Measurements from ENCODE around the gene CD164L2.

The CD164L2 gene

DNA sequence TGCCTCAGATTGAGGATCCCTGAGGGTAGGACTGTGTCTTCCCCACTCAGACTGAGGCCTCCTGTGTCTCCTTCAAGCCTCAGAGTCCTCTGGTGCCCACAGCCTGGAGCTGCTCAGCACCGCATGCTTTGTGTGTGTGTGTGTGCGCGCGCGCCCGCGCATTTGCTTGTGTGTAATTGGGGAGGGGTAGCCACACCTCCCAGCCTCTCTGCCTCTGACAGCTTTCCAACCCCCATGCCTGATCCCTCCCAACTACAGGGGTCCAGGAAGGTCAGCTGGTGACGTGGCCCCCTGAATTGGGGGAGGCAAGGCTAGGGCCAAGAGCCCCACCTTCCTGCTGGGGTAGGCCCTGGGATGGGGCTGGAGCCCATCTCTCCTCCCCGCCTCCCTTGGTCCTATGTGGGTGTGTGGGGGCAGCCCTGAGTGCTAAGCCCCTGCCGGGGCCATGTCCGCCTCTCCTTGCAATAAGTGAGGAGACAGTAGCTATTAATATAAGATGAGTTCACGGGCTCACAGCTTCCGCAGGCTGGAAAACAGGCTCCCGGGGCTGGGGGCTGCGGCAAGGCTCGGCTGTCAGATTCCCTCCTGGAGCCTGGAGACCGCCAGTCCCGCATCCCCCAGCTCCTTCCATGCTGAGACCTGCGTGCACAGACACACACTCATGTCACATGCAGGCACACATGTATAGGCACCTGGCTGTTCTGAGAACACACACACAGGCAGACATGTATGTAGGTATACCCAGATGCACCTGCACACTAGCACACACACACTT lies 16.3 kb upstream of the CD164L2 start:
- Mint-ChIP-seq H3K36me3 (peaks cover 0 to 3% of the 10 kb centered on the region in 2 donors), H3K9me3 (no peaks in the 10 kb centered on the region), H3K4me3 (no peak overlapping the region), H3K27me3 (no peaks in the 10 kb centered on the region), H3K27ac (peak overlapping the region; percentile 82), H3K4me1 (peaks cover 31 to 47% of the 10 kb centered on the region in 2 donors)
- DNase-seq = no peak
- no peak for ATAC-seq (replicated peaks)

DNA sequence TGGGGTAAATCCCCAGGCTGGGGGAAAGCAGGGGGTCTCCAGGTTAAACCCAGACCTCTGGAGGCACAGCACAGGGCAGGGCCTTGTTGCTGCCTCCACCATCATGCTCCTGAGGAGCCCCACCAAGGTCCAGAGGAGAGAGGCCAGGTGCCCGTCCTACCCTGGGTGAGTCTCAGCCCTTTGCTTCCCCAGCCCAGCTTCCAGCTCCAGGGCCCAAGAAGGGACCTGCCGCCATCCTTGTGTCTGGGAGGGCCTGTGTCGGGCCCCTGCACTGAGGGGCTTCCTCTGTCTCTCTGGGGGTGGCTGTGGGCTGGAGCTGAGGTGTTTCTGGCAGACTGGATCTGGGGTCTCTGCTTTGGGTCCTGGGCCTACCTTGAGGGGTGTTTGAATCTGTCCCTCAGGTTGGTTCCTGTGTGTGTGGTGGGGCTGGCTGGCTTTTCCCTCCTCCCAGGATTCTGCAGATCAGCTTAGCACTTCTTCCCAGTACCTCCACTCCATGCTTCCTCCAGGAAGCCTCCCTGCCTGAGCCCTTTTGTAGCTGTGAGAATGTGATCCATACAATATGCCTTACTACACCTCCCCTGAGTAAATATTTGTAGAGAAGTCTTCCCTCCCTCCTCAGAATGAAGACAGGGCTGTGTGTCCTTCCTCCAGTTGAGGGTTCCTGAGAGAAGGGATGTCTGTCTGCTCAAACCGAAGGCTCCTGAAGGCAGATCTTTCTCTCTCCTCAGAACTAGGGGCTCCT lies 15.4 kb upstream of the CD164L2 start:
- Mint-ChIP-seq H3K36me3 (no peaks in the 10 kb centered on the region), H3K27ac (peak overlapping the region; percentile 73), H3K9me3 (no peaks in the 10 kb centered on the region), H3K4me3 (no peak overlapping the region), H3K4me1 (peaks cover 24 to 39% of the 10 kb centered on the region in 2 donors), H3K27me3 (no peaks in the 10 kb centered on the region)
- no peak for DNase-seq
- no peak for ATAC-seq (replicated peaks)

- Mint-ChIP-seq H3K27me3 (no peaks in the 10 kb centered on the region), H3K27ac (peak overlapping the region; percentile 31), H3K36me3 (no peaks in the 10 kb centered on the region), H3K4me3 (no peak overlapping the region), H3K4me1 (peaks cover 19 to 37% of the 10 kb centered on the region in 2 donors), H3K9me3 (no peaks in the 10 kb centered on the region)
- no peak for ATAC-seq (replicated peaks)
- DNase-seq = no peak
Observed at GRCh38 chr1:27397749-27398148, 14.6 kb upstream of the CD164L2 start.

GRCh38 chr1:27397110-27397509 lies 14.0 kb upstream of the CD164L2 start:
- Mint-ChIP-seq H3K4me3 (peak overlapping the region in 1 of 2 donors; percentile 25), H3K36me3 (no peaks in the 10 kb centered on the region), H3K4me1 (peaks cover 20 to 37% of the 10 kb centered on the region in 2 donors), H3K27ac (peak overlapping the region; percentile 31), H3K9me3 (no peaks in the 10 kb centered on the region), H3K27me3 (no peaks in the 10 kb centered on the region)
- DNase-seq (no peak), ATAC-seq (replicated peaks) (no peak)

- no peak overlapping the region for H3K27ac Mint-ChIP-seq
- H3K4me1 Mint-ChIP-seq = peaks cover 23 to 38% of the 10 kb centered on the region in 2 donors
- no peaks in the 10 kb centered on the region for H3K36me3 Mint-ChIP-seq
- no peaks in the 10 kb centered on the region for H3K27me3 Mint-ChIP-seq
- peak; percentile 73 for DNase-seq
- H3K9me3 Mint-ChIP-seq = no peaks in the 10 kb centered on the region
- peak; percentile 45 to 53 for ATAC-seq (replicated peaks)
- no peak overlapping the region for H3K4me3 Mint-ChIP-seq
Observed at GRCh38 chr1:27395441-27396195, 12.5 kb upstream of the CD164L2 start.

DNA sequence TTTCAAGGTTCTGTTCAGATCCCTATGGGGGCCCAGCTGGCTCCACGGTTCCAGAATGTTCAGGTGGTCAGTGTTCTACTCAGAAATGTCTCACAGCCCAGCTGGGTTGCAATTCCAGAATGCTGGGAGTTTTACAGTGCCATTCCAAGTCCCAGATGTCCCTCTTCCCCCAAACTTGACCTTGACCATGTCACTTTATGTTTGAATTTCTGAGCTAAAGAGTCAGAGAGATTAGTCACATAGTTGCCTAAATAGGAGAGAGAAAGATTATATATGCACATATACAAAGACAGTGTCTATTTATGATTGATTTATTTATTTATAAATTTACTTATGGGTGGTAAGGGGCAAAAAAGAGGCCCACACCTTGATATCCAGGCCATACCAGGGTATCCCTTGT lies 11.8 kb upstream of the CD164L2 start:
- H3K36me3 Mint-ChIP-seq = no peaks in the 10 kb centered on the region

DNA sequence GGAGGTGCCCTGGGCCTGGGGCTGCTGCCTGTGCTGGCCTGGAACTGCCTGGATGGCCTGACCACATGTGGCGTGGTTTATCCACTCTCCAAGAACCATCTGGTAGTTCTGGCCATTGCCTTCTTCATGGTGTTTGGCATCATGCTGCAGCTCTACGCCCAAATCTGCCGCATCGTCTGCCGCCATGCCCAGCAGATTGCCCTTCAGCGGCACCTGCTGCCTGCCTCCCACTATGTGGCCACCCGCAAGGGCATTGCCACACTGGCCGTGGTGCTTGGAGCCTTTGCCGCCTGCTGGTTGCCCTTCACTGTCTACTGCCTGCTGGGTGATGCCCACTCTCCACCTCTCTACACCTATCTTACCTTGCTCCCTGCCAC lies 11.1 kb upstream of the CD164L2 start:
- Mint-ChIP-seq H3K4me1 (peaks cover 19 to 38% of the 10 kb centered on the region in 2 donors), H3K4me3 (no peak overlapping the region), H3K36me3 (no peaks in the 10 kb centered on the region), H3K9me3 (no peaks in the 10 kb centered on the region), H3K27ac (no peak overlapping the region), H3K27me3 (no peaks in the 10 kb centered on the region)
- DNase-seq = no peak
- ATAC-seq (replicated peaks) = no peak

More for the DNA sequence above, 11.8 kb upstream of the CD164L2 start:
- H3K27ac Mint-ChIP-seq = no peak overlapping the region
- H3K27me3 Mint-ChIP-seq = no peaks in the 10 kb centered on the region
- no peak overlapping the region for H3K4me3 Mint-ChIP-seq
- ATAC-seq (replicated peaks) (no peak), DNase-seq (no peak)
- H3K9me3 Mint-ChIP-seq = no peaks in the 10 kb centered on the region
- peaks cover 19 to 38% of the 10 kb centered on the region in 2 donors for H3K4me1 Mint-ChIP-seq

GRCh38 chr1:27393641-27394281 lies 10.6 kb upstream of the CD164L2 start:
- H3K27ac Mint-ChIP-seq = no peak overlapping the region
- peaks cover 19 to 36% of the 10 kb centered on the region in 2 donors for H3K4me1 Mint-ChIP-seq
- H3K36me3 Mint-ChIP-seq = no peaks in the 10 kb centered on the region
- no peaks in the 10 kb centered on the region for H3K9me3 Mint-ChIP-seq
- no peak for ATAC-seq (replicated peaks)
- no peaks in the 10 kb centered on the region for H3K27me3 Mint-ChIP-seq
- H3K4me3 Mint-ChIP-seq = peak overlapping the region; percentile 87 to 93
- no peak for DNase-seq

DNA sequence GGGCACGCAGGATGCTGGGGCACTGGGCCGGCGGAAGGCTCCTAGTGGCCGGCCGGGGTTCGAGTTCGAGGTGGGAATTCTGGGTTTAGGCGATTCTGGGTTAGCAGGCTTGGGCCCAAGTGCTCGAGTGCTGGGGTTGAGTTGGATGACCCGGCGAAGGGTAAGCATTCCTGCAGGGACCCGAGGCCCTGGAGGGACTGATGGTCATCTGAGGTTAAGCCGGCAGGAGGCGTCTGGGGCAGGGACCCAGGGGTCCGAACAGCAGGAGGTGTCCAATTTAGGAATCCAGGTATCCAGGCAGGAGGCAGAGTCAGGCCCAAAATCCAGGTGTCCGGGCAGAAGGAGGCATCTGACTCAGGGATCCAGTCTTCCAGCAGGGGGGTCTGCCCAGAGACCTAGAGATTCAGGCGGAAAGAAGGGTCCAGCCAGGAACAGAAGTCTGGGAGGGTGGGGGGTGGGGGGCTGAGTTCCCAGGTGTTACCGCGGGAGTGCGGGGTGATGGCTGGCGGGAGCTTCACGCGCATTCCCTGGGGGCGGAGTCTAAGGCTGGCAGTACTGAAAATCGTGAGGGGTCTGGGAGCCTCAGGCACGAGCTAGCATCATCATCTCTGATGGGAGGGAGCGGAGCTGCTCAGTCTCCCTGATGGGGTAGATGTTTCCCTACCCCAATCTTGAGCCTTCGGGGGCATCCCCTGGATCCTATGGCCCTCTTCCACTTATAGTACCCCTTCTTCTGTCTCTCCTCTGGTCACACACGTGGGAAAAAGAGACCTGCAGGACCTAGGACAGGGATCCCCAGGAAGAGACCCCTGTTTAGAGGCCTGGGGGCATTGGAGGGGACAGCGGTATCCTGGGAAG lies 9.9 kb upstream of the CD164L2 start:
- Mint-ChIP-seq H3K9me3 (no peaks in the 10 kb centered on the region), H3K36me3 (no peaks in the 10 kb centered on the region), H3K4me3 (peak overlapping the region; percentile 87 to 93), H3K27ac (peak overlapping the region; percentile 82), H3K4me1 (peaks cover 23 to 38% of the 10 kb centered on the region in 2 donors), H3K27me3 (peaks cover 0 to 3% of the 10 kb centered on the region in 2 donors)
- DNase-seq (no peak), ATAC-seq (replicated peaks) (peak in 1 of 2 donors; percentile 19)

DNA sequence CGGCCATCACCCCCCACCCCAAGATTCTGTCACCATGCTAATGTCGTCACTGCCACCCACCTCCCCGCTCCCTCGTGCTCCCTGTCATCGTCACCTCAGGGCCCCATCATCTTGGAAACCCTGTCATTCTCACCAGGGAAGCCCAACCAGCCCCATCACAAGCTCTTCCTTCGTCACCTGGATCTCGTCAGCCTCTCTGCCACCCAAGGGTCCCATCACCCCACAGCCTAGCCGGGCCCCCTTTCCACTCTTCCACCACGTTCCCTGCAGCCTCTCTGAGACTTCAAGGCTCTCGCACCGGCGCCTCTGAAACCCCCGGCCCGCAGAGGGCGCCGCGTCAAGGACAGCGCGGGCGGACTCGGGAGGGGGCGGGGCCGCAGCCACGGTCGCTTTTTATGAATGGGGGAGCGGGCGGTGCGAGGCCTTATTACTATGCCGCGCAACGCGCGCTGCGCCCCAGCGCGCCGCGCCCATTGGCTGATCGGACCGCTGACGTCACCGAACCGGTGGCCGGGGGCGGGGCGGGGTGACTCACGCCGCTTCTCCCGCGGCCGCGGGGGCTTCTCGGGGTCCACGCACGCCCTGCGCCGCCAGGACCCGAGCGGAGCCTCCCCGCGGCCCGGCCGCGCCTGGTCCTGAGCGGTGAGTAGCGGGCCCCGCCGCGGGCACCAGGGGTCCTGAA lies 9.1 kb upstream of the CD164L2 start, which contains the start of gene GPR3:
GPR3 (plus strand) TSS at position 527 of the 682 bp plus-strand sequence. CDS start 1,177 bp downstream, outside the sequence.
- ATAC-seq (replicated peaks) = peak; percentile 92 to 95
- Mint-ChIP-seq H3K4me3 (peak within 1 kb of the TSS; percentile 87 to 93), H3K27ac (peak within 1 kb of the TSS; percentile 96), H3K27me3 (peaks cover 0 to 3% of the 10 kb centered on the region in 2 donors), H3K9me3 (no peaks in the 10 kb centered on the region), H3K4me1 (peaks cover 23 to 38% of the 10 kb centered on the region in 2 donors), H3K36me3 (no peaks in the 10 kb centered on the region)
- DNase-seq = peak; percentile 83

DNA sequence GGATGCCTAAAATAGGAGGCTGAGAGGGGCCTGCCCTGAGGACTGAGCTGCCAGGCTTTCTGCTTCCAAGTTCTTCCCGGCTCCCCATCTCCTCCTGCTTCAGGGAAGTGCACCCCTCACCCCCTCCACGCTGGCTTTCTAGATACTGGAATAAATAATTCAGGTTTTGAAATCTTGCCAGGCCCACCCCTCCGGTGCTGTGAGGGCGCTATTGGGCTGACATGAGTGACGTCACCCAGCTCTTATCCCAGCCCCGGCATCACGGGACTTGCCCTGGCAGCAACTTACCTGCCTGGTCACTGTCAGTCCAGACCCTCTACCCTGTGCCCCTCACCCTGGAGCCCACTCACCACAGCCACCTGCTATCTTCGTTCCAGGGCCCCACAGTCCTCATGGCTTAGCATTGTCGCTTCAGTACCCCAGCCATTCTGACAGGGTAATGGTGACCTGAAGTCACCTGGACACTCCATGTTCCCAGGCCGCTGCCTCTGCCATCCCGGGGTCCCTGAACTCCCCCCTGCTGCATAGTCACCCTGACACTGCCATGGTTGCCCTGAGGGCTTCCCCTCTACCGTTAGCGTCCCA lies 8.5 kb upstream of the CD164L2 start:
- H3K27me3 Mint-ChIP-seq = peaks cover 0 to 3% of the 10 kb centered on the region in 2 donors
- peaks cover 23 to 38% of the 10 kb centered on the region in 2 donors for H3K4me1 Mint-ChIP-seq
- H3K4me3 Mint-ChIP-seq = peak overlapping the region; percentile 87 to 93
- DNase-seq (no peak), ATAC-seq (replicated peaks) (no peak)
- H3K9me3 Mint-ChIP-seq = no peaks in the 10 kb centered on the region
- peak overlapping the region; percentile 96 for H3K27ac Mint-ChIP-seq
- H3K36me3 Mint-ChIP-seq = no peaks in the 10 kb centered on the region

GRCh38 chr1:27388337-27389005 lies 5.3 kb upstream of the CD164L2 start:
- Mint-ChIP-seq H3K27ac (no peak overlapping the region), H3K4me1 (peaks cover 22 to 26% of the 10 kb centered on the region in 2 donors), H3K4me3 (no peak overlapping the region), H3K36me3 (no peaks in the 10 kb centered on the region), H3K9me3 (no peaks in the 10 kb centered on the region), H3K27me3 (peaks cover 3 to 7% of the 10 kb centered on the region in 2 donors)
- no peak for ATAC-seq (replicated peaks)
- peak; percentile 54 for DNase-seq

Measured in stimulated activated naive B cell treated with anti-CD40 and anti-IgM and Interleukin-4, amounts not matched to agents 10 μg/mL and 1 μg/mL and 100 μg/mL, for 72 hours (primary cell).